Measurements from ENCODE around the gene TUBA8. TPM values are rescaled to one million over a fixed set of nuclear protein-coding genes. Genes with fewer than 3 reads are reported as not detected.

TUBA8 gene
- total RNA-seq, 1 experiment from 2014 or later = 0.72 TPM

DNA sequence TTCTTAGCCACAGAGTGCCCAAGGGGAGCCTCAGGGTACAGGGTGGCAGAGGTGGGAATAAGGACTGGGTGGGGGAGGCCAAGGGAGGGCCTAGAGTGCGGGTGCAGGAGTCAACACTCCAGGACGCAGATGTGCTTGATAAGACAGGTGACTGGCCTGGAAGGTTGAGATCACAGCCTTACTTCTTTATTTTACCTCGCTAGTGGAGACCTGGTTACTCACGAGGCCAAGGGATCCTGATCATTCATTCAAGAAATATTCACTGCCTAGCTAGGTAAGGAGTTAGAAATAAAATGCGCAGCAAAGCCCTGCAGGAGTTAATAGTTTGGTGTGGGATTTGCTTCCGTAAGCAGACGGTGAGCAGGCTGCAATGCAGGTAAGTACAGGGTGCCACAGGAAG, 46.0 kb upstream of the TUBA8 start:
- POLR2A ChIA-PET = no interaction called here
- TF ChIP-seq, protein P1, sequence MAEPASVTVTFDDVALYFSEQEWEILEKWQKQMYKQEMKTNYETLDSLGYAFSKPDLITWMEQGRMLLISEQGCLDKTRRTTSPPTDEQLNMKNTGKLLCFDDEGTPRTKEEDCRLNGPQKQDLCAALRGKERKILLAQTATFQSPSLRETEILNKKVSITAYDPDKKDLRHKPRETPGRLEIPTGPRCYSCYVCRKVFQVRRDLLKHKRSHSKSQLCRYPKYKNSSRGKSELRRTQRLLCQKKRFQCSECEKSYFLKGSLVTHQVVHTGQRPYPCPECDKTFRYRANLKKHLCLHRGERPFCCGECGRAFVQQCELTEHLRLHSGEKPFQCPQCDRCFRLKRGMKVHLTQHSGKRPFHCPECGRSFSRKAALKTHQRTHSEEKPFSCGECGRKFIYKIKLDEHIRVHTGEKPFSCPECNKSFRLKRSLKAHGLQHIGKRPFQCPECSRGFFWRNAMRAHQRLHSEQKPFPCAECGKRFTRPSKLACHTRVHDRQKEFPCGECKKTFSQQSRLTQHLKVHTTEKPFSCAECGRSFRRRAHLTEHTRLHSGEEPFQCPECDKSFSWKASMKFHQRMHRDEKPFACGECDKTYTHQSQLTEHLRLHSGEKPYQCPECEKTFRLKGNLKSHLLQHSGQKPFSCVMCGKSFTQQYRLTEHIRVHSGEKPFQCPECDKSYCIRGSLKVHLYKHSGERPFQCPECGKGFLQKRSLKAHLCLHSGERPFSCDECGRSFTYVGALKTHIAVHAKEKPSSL (CRISPR knock-in tag; conservative IDR thresholded peaks at IDR 0.05) = no peak
- TF ChIP-seq ZNF671 (CRISPR knock-in tag; IDR thresholded peaks at IDR 0.05) = no peak
- no peak for TF ChIP-seq ATF3 (CRISPR knock-in tag; conservative IDR thresholded peaks at IDR 0.05)
- TF ChIP-seq ZNF219 (CRISPR knock-in tag; IDR thresholded peaks at IDR 0.05; ENCODE audit: borderline replicate concordance) = no peak
- no peak for TF ChIP-seq ATF1 (CRISPR knock-in tag; IDR thresholded peaks at IDR 0.05)
- no peak for TF ChIP-seq FOXP1 (CRISPR knock-in tag; IDR thresholded peaks at IDR 0.05; ENCODE audit: borderline replicate concordance)
- TF ChIP-seq, protein P2, sequence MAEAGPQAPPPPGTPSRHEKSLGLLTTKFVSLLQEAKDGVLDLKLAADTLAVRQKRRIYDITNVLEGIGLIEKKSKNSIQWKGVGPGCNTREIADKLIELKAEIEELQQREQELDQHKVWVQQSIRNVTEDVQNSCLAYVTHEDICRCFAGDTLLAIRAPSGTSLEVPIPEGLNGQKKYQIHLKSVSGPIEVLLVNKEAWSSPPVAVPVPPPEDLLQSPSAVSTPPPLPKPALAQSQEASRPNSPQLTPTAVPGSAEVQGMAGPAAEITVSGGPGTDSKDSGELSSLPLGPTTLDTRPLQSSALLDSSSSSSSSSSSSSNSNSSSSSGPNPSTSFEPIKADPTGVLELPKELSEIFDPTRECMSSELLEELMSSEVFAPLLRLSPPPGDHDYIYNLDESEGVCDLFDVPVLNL (CRISPR knock-in tag; IDR thresholded peaks at IDR 0.05; ENCODE audit: borderline replicate concordance, low read depth) = no peak
- no peak for TF ChIP-seq E2F1 (CRISPR knock-in tag; IDR thresholded peaks at IDR 0.05)
- no peak for TF ChIP-seq HMGA2 (CRISPR knock-in tag; IDR thresholded peaks at IDR 0.05)
- TF ChIP-seq TEAD4 (CRISPR knock-in tag; IDR thresholded peaks at IDR 0.05) = no peak
- TF ChIP-seq AFF4 (CRISPR knock-in tag; IDR thresholded peaks at IDR 0.05; ENCODE audit: borderline replicate concordance) = no peak
- TF ChIP-seq ELF4 (CRISPR knock-in tag; IDR thresholded peaks at IDR 0.05; ENCODE audit: low read depth) = no peak
- TF ChIP-seq, protein P3, sequence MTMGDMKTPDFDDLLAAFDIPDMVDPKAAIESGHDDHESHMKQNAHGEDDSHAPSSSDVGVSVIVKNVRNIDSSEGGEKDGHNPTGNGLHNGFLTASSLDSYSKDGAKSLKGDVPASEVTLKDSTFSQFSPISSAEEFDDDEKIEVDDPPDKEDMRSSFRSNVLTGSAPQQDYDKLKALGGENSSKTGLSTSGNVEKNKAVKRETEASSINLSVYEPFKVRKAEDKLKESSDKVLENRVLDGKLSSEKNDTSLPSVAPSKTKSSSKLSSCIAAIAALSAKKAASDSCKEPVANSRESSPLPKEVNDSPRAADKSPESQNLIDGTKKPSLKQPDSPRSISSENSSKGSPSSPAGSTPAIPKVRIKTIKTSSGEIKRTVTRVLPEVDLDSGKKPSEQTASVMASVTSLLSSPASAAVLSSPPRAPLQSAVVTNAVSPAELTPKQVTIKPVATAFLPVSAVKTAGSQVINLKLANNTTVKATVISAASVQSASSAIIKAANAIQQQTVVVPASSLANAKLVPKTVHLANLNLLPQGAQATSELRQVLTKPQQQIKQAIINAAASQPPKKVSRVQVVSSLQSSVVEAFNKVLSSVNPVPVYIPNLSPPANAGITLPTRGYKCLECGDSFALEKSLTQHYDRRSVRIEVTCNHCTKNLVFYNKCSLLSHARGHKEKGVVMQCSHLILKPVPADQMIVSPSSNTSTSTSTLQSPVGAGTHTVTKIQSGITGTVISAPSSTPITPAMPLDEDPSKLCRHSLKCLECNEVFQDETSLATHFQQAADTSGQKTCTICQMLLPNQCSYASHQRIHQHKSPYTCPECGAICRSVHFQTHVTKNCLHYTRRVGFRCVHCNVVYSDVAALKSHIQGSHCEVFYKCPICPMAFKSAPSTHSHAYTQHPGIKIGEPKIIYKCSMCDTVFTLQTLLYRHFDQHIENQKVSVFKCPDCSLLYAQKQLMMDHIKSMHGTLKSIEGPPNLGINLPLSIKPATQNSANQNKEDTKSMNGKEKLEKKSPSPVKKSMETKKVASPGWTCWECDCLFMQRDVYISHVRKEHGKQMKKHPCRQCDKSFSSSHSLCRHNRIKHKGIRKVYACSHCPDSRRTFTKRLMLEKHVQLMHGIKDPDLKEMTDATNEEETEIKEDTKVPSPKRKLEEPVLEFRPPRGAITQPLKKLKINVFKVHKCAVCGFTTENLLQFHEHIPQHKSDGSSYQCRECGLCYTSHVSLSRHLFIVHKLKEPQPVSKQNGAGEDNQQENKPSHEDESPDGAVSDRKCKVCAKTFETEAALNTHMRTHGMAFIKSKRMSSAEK (CRISPR knock-in tag; IDR thresholded peaks at IDR 0.05; ENCODE audit: borderline replicate concordance) = no peak
- no peak for TF ChIP-seq IRF2 (CRISPR knock-in tag; IDR thresholded peaks at IDR 0.05; ENCODE audit: borderline replicate concordance, low read depth)
- TF ChIP-seq, protein P4, sequence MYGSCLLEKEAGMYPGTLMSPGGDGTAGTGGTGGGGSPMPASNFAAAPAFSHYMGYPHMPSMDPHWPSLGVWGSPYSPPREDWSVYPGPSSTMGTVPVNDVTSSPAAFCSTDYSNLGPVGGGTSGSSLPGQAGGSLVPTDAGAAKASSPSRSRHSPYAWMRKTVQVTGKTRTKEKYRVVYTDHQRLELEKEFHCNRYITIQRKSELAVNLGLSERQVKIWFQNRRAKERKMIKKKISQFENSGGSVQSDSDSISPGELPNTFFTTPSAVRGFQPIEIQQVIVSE (CRISPR knock-in tag; IDR thresholded peaks at IDR 0.05; ENCODE audit: borderline replicate concordance) = no peak
- no peak for TF ChIP-seq ZBTB43 (CRISPR knock-in tag; IDR thresholded peaks at IDR 0.05)
- TF ChIP-seq ZNF138 (CRISPR knock-in tag; conservative IDR thresholded peaks at IDR 0.05) = no peak
- no peak for TF ChIP-seq PRRX2 (CRISPR knock-in tag; IDR thresholded peaks at IDR 0.05)
- TF ChIP-seq ZNF416 (CRISPR knock-in tag; IDR thresholded peaks at IDR 0.05) = no peak
- no peak for TF ChIP-seq TCF7 (CRISPR knock-in tag; IDR thresholded peaks at IDR 0.05; ENCODE audit: low read depth)
- H3K4me3 Mint-ChIP-seq = no peak overlapping the region
- H3K27ac Mint-ChIP-seq = no peak overlapping the region
- H3K27me3 Mint-ChIP-seq (ENCODE audit: low read depth) = peaks cover 3% of the 10 kb centered on the region
- CTCF ChIA-PET = interaction anchor here (0.8 to 1.9 kb wide), 10 partner anchors 11 to 322 kb away, joined by 3 to 15 read pairs (median 4); partner anchors contain the start of gene PEX26
- no peaks in the 10 kb centered on the region for H3K9me3 Mint-ChIP-seq
- H3K4me1 Mint-ChIP-seq = no peaks in the 10 kb centered on the region
- no peak for ATAC-seq
- DNase-seq (ENCODE audit: low spot score) = no peak
- no peaks in the 10 kb centered on the region for H3K36me3 Mint-ChIP-seq
